ENCODE results near the gene SYP. TPM values are rescaled to one million over a fixed set of nuclear protein-coding genes. Genes with fewer than 3 reads are reported as not detected.

SYP gene
- total and polyA plus RNA-seq, 9 of the 15 experiments (the other 6 are each of a cell fraction or from before 2014, with no cell fraction given) = 0.48 to 5.1 (median 2.6) TPM

DNA sequence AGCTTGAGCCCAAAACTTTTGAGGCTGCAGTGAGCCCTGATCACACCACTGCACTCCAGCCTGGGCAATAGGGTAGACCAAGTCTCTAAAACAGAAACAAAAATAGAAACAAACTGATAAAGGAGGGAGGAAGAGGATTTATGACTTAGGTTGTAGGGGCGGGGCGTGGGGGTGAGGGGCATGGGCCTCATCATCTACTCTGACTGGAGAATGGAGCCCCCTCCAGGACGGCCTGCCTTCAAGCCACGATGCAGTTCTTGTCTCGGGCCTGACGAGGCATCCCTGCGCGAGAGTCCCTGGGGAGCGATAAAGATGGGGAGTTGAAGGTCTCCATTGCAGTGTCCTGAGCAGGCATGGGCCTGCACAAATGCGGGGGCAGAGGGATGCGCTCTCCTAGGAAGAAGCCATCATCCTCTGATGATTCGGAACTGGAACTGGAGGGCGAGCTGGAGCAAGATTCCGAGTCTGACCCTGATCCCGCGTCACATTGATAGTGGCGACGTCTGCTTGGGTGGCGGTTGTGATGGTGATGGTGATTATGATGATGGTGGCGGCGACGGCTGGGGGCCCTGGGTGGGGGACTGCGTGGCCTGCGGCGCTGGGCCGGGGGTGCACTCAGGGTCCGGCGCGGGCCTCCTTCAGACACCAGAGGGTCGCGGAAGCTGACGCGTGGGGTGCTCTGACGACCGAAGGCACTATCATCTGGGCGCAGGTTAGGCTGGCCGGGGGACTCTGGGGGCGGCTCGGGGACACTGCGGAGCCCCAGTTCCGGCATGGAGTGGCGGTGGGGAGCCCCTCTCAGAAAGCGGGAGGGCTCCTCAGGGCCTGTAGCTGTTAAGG, 24.3 kb downstream of the SYP start (continued):
- TF ChIP-seq ZNF140 (CRISPR knock-in tag; IDR thresholded peaks at IDR 0.05) (no peak), ZNF134 (CRISPR knock-in tag; conservative IDR thresholded peaks at IDR 0.05) (no peak), ZNF133 (CRISPR knock-in tag; IDR thresholded peaks at IDR 0.05) (no peak), SRF (CRISPR knock-in tag; IDR thresholded peaks at IDR 0.05) (no peak), U2AF1 (optimal IDR thresholded peaks at IDR 0.05; ENCODE audit: low read depth, low read length) (no peak), DACH1 (IDR thresholded peaks at IDR 0.05; ENCODE audit: partially characterized antibody) (no peak), RFX5 (IDR thresholded peaks at IDR 0.05; ENCODE audit: low read depth, low read length) (no peak), ETV6 (IDR thresholded peaks at IDR 0.05; ENCODE audit: borderline replicate concordance in 1 of 2, low read depth in 2 of 2, low read length in 1 of 2) (no peak), ETV6 (CRISPR knock-in tag; IDR thresholded peaks at IDR 0.05; ENCODE audit: borderline replicate concordance) (no peak), RBM34 (IDR thresholded peaks at IDR 0.05; ENCODE audit: borderline replicate concordance, insufficient read depth, low read length) (no peak), THRAP3 (IDR thresholded peaks at IDR 0.05; ENCODE audit: borderline replicate concordance) (no peak), NRF1 (conservative IDR thresholded peaks at IDR 0.05 in 1 of 2, IDR thresholded peaks at IDR 0.05 in 1 of 2) (peak; percentile 24 to 30; a peak in 1 of 4 replicates), KDM1A (IDR thresholded peaks at IDR 0.05) (0 out of 4 replicates have a peak, but pooled peaks of 1 of the 2 experiments have one; percentile 39), CBFA2T3 (IDR thresholded peaks at IDR 0.05) (no peak), ARID1B (IDR thresholded peaks at IDR 0.05) (no peak), DDX20 (tag; IDR thresholded peaks at IDR 0.05; ENCODE audit: low read depth) (no peak)
- TF ChIP-seq, protein P1, sequence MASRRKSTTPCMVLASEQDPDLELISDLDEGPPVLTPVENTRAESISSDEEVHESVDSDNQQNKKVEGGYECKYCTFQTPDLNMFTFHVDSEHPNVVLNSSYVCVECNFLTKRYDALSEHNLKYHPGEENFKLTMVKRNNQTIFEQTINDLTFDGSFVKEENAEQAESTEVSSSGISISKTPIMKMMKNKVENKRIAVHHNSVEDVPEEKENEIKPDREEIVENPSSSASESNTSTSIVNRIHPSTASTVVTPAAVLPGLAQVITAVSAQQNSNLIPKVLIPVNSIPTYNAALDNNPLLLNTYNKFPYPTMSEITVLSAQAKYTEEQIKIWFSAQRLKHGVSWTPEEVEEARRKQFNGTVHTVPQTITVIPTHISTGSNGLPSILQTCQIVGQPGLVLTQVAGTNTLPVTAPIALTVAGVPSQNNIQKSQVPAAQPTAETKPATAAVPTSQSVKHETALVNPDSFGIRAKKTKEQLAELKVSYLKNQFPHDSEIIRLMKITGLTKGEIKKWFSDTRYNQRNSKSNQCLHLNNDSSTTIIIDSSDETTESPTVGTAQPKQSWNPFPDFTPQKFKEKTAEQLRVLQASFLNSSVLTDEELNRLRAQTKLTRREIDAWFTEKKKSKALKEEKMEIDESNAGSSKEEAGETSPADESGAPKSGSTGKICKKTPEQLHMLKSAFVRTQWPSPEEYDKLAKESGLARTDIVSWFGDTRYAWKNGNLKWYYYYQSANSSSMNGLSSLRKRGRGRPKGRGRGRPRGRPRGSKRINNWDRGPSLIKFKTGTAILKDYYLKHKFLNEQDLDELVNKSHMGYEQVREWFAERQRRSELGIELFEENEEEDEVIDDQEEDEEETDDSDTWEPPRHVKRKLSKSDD (conservative IDR thresholded peaks at IDR 0.05; ENCODE audit: low read length) = no peak
- TF ChIP-seq, protein P2, sequence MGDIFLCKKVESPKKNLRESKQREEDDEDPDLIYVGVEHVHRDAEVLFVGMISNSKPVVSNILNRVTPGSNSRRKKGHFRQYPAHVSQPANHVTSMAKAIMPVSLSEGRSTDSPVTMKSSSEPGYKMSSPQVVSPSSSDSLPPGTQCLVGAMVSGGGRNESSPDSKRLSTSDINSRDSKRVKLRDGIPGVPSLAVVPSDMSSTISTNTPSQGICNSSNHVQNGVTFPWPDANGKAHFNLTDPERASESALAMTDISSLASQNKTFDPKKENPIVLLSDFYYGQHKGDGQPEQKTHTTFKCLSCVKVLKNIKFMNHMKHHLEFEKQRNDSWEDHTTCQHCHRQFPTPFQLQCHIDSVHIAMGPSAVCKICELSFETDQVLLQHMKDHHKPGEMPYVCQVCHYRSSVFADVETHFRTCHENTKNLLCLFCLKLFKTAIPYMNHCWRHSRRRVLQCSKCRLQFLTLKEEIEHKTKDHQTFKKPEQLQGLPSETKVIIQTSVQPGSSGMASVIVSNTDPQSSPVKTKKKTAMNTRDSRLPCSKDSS (IDR thresholded peaks at IDR 0.05; ENCODE audit: low read depth, partially characterized antibody) = no peak
- TF ChIP-seq, protein P3, sequence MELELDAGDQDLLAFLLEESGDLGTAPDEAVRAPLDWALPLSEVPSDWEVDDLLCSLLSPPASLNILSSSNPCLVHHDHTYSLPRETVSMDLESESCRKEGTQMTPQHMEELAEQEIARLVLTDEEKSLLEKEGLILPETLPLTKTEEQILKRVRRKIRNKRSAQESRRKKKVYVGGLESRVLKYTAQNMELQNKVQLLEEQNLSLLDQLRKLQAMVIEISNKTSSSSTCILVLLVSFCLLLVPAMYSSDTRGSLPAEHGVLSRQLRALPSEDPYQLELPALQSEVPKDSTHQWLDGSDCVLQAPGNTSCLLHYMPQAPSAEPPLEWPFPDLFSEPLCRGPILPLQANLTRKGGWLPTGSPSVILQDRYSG (tag; conservative IDR thresholded peaks at IDR 0.05; ENCODE audit: low read depth) = no peak
